GM20000 (cell line): ENCODE measurements around the gene MXD1.

Experiments
- DNase-seq: peaks from one replicate; pipeline ENCODE4 v3.0.0; 2012; ENCODE audit warnings: low spot score
- CTCF ChIP-seq: IDR thresholded peaks from 2 replicates; pipeline ENCODE4 v1.5.1; 2012; ENCODE audit warnings: mild to moderate bottlenecking, control low read depth; ENCODE audit errors: extremely low read depth, missing control alignments

The MXD1 gene

GRCh38 chr2:69965756-69966445 is 51.0 kb downstream of the MXD1 start:
- no peak for TF ChIP-seq CTCF
- DNase-seq = no peak

- TF ChIP-seq CTCF = no peak
- no peak for DNase-seq
Observed at GRCh38 chr2:69966496-69966895, 51.6 kb downstream of the MXD1 start.

DNA sequence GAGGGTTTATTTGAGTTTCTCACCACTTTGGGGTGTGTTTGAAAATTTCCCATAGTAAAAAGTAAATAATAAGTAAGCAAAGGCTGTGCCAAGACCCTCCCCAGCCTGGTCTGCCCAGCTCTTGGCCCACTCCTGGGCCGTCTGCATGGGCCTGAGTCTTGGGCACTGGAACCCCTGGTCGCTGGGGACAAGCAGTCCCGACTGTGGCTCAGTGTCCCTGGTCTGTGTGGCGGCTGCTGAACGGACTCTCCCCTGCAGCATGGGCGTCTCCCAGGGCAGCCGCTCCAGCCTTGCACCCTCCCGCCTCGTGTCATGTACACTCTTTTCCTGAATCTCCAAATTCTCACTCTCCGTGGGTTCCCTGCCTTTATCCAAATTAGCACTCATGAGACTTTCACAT is 53.7 kb downstream of the MXD1 start:
- TF ChIP-seq CTCF = no peak
- no peak for DNase-seq

DNA sequence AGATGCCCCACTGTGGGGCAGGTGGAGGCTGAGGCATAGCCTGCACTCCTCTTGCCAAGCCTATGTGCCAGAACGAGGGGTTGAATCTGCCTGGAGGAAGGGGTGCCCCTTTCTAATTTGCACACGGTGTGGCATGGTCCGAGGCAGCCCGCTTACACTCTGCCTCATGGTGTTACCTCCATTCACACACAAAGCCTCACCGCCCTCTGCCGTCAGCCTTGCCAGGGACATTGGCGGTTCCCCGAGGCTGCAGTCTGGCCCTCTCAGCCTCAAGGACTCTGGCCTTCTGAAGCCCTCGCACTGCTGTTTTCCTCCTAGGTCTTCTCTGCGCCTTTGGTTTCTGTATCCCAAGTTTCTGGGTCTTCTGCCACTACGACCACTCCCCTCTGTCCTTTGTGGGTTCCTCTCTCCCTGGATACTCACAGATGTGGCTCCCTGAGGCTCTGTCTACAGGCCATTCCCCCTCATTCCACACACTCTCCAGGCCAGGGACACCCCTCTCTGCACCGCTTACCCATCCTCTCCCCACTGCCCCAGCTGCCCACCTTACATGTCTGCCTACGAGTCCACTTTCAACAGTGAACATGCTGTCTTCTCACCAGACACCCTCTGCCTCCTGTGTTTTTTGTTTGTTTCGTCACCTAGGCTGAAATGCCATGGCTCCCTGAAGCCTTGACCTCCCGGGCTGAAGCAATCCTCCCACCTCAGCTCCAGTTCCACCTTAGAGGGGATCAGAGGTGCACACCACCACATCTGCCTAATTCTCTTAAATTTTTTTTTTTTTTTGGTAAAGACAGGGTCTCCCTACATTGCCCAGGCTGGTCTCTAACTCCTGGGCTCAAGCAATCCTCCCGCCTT is 54.4 kb downstream of the MXD1 start:
- DNase-seq = no peak
- TF ChIP-seq CTCF = no peak

- TF ChIP-seq CTCF = no peak
- no peak for DNase-seq
Observed at GRCh38 chr2:69969991-69970390, 55.1 kb downstream of the MXD1 start.

DNA sequence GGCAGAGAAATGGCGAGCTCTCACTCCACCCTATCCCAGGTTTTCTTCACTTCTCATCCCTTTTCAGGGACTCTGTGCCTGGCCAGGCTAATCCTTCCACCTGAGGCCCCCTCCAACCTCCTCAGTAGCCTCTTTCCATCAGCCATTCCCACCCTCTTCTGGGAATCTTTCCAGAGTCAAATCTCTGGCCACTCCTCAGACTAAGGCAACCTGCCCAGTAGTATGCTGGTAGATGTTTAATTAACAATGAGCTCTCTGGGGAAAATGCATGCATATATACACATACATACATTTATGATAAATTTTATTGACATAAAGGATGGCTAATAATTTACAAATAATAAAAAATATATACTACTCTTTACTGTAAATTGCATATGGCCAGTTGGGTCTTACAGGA is 57.9 kb downstream of the MXD1 start:
- no peak for TF ChIP-seq CTCF

GRCh38 chr2:69973335-69973735 is 58.4 kb downstream of the MXD1 start:
- TF ChIP-seq CTCF = no peak
- no peak for DNase-seq

More for the DNA sequence above, 57.9 kb downstream of the MXD1 start:
- no peak for DNase-seq
